ENCODE measurements around the gene MCOLN1. TPM values are rescaled to one million over a fixed set of nuclear protein-coding genes. Genes with fewer than 3 reads are reported as not detected.

MCOLN1 gene
- total and polyA plus RNA-seq, 2 donors (not counting 3 experiments of a cell fraction or from before 2014, with no cell fraction given): 23.0 to 60.9 TPM

DNA sequence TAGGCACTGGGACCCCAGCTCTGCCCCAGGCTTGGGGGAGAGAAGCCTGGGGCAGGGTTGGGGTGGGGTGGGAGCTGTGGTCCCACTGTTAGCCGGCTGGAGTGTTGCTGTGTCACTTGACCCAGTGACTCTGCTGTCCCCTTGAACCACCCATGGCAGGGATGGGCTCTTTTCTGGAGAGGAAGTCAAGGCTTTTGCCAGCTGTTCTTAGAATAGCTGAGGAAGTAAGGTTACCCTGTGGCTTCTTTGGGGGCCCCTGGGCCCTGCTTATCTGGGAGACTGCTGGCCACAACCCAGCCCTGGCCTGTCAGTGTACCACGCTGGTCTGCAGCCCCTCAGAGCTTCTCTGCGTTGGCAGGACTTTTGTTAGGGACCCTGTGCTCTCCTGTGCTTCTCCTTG, 22.2 kb downstream of the MCOLN1 start:
- Histone ChIP-seq H3K79me2 (ENCODE audit: control insufficient read depth, insufficient read depth, low read length) (no peaks in the 10 kb centered on the region), H3K27ac (ENCODE audit: insufficient read depth, low read depth, low read length) (no peak overlapping the region), H3K9me1 (replicated peaks; ENCODE audit: control insufficient read depth, extremely low read depth, insufficient read depth, low read length) (no peaks in the 10 kb centered on the region), H3K4me1 (ENCODE audit: control insufficient read depth, extremely low read depth, insufficient read depth, low read length) (no peaks in the 10 kb centered on the region), H3K4me2 (ENCODE audit: insufficient read depth, low read length) (no peak overlapping the region), H2AFZ (ENCODE audit: low read depth, low read length) (no peak overlapping the region), H4K20me1 (replicated peaks; ENCODE audit: control insufficient read depth, extremely low read depth, insufficient read depth, low read length) (no peaks in the 10 kb centered on the region), H3K9ac (replicated peaks; ENCODE audit: extremely low read depth, insufficient read depth, low read length) (no peak overlapping the region), H3K27me3 (ENCODE audit: control insufficient read depth in 2 of 2, insufficient read depth in 2 of 2, low read length in 2 of 2) (no peaks in the 10 kb centered on the region), H3K4me3 (replicated peaks in 1 of 3; ENCODE audit: insufficient read depth in 1 of 3, low read depth in 1 of 3, low read length in 3 of 3) (no peak overlapping the region), H3K36me3 (ENCODE audit: control insufficient read depth in 2 of 2, extremely low read depth in 1 of 2, insufficient read depth in 2 of 2, low read length in 2 of 2) (peaks cover 9 to 28% of the 10 kb centered on the region in 2 experiments), H3K9me3 (replicated peaks; ENCODE audit: control insufficient read depth, insufficient read depth, low read length) (no peaks in the 10 kb centered on the region)
- intact Hi-C loops (cut with micrococcal nuclease) (no loop called here), dilution Hi-C loops (cut with MboI; ENCODE audit: extremely low pct_ligation_motif_present, low sequenced_read_pairs) (no loop called here)
- FAIRE-seq (no peak), DNase-seq (ENCODE audit: low read depth, low spot score) (no peak)
- TF ChIP-seq GATA2 (IDR thresholded peaks at IDR 0.05; ENCODE audit: insufficient read depth, insufficient read length, low read depth, low read length): no peak
- no peak for TF ChIP-seq FOS (IDR thresholded peaks at IDR 0.05; ENCODE audit: borderline replicate concordance, insufficient read depth, low read length)
- TF ChIP-seq, protein P1, sequence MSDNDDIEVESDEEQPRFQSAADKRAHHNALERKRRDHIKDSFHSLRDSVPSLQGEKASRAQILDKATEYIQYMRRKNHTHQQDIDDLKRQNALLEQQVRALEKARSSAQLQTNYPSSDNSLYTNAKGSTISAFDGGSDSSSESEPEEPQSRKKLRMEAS (IDR thresholded peaks at IDR 0.05; ENCODE audit: insufficient read depth, insufficient read length): no peak
- no peak for TF ChIP-seq MYC (IDR thresholded peaks at IDR 0.05; ENCODE audit: low read depth, low read length)
- no peak for TF ChIP-seq EZH2 (IDR thresholded peaks at IDR 0.05; ENCODE audit: borderline replicate concordance, low read depth, low read length, severe bottlenecking)
- TF ChIP-seq POLR2A (IDR thresholded peaks at IDR 0.05; ENCODE audit: low read depth, low read length): no peak
- TF ChIP-seq JUN (IDR thresholded peaks at IDR 0.05; ENCODE audit: borderline replicate concordance, insufficient read depth, insufficient read length, low read depth): no peak
- TF ChIP-seq POLR2AphosphoS5 (IDR thresholded peaks at IDR 0.05; ENCODE audit: insufficient read depth, low read depth, low read length): no peak
- POLR2A ChIA-PET: no interaction called here
- BruUV-seq (replicated peaks): no TSS peak
- CTCF ChIA-PET: no interaction called here

DNA sequence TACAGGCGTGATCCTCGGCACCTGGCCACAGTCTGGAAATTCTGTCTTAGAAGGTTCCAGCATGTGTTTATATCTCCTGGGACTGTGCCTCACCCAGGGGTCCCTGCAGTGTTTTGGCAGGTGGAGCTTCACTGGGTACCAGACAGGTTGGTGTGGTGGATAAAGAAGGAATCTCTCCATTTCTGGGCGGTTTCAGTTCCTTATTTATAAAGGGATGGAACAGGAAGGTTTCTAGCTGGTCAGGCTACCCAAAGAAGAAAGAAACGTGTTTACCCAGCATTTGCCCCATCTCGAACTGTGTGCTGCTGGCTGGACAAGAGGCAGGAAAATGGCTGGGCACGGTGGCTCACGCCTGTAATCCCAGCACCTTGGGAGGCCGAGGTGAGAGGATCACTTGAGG, 22.9 kb downstream of the MCOLN1 start:
- H3K27me3 ChIP-seq (ENCODE audit: control insufficient read depth in 2 of 2, insufficient read depth in 2 of 2, low read length in 2 of 2): no peaks in the 10 kb centered on the region
- ChIA-PET POLR2A (no interaction called here), CTCF (no interaction called here)
- no peak for FAIRE-seq
- no peaks in the 10 kb centered on the region for H3K79me2 ChIP-seq (ENCODE audit: control insufficient read depth, insufficient read depth, low read length)
- no peak overlapping the region for H3K27ac ChIP-seq (ENCODE audit: insufficient read depth, low read depth, low read length)
- peaks cover 9 to 32% of the 10 kb centered on the region in 2 experiments for H3K36me3 ChIP-seq (ENCODE audit: control insufficient read depth in 2 of 2, extremely low read depth in 1 of 2, insufficient read depth in 2 of 2, low read length in 2 of 2)
- H4K20me1 ChIP-seq (replicated peaks; ENCODE audit: control insufficient read depth, extremely low read depth, insufficient read depth, low read length): no peaks in the 10 kb centered on the region
- no peaks in the 10 kb centered on the region for H3K4me1 ChIP-seq (ENCODE audit: control insufficient read depth, extremely low read depth, insufficient read depth, low read length)
- H3K4me2 ChIP-seq (ENCODE audit: insufficient read depth, low read length): no peak overlapping the region
- no peak overlapping the region for H2AFZ ChIP-seq (ENCODE audit: low read depth, low read length)
- BruUV-seq (replicated peaks): no TSS peak
- no peak for DNase-seq (ENCODE audit: low read depth, low spot score)
- intact Hi-C loops (cut with micrococcal nuclease) (no loop called here), dilution Hi-C loops (cut with MboI; ENCODE audit: extremely low pct_ligation_motif_present, low sequenced_read_pairs) (no loop called here)
- H3K4me3 ChIP-seq (replicated peaks in 1 of 3; ENCODE audit: insufficient read depth in 1 of 3, low read depth in 1 of 3, low read length in 3 of 3): no peak overlapping the region
- no peak for TF ChIP-seq GATA2 (IDR thresholded peaks at IDR 0.05; ENCODE audit: insufficient read depth, insufficient read length, low read depth, low read length)
- TF ChIP-seq POLR2AphosphoS5 (IDR thresholded peaks at IDR 0.05; ENCODE audit: insufficient read depth, low read depth, low read length): no peak
- TF ChIP-seq, protein P1 (IDR thresholded peaks at IDR 0.05; ENCODE audit: insufficient read depth, insufficient read length): no peak
- TF ChIP-seq, protein P2, sequence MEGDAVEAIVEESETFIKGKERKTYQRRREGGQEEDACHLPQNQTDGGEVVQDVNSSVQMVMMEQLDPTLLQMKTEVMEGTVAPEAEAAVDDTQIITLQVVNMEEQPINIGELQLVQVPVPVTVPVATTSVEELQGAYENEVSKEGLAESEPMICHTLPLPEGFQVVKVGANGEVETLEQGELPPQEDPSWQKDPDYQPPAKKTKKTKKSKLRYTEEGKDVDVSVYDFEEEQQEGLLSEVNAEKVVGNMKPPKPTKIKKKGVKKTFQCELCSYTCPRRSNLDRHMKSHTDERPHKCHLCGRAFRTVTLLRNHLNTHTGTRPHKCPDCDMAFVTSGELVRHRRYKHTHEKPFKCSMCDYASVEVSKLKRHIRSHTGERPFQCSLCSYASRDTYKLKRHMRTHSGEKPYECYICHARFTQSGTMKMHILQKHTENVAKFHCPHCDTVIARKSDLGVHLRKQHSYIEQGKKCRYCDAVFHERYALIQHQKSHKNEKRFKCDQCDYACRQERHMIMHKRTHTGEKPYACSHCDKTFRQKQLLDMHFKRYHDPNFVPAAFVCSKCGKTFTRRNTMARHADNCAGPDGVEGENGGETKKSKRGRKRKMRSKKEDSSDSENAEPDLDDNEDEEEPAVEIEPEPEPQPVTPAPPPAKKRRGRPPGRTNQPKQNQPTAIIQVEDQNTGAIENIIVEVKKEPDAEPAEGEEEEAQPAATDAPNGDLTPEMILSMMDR (IDR thresholded peaks at IDR 0.05; ENCODE audit: extremely low read depth in 1 of 2, insufficient read depth in 1 of 2, low read depth in 1 of 2, low read length in 2 of 2): no peak
- TF ChIP-seq JUN (IDR thresholded peaks at IDR 0.05; ENCODE audit: borderline replicate concordance, insufficient read depth, insufficient read length, low read depth): no peak
- TF ChIP-seq MYC (IDR thresholded peaks at IDR 0.05; ENCODE audit: low read depth, low read length): no peak
- no peak for TF ChIP-seq FOS (IDR thresholded peaks at IDR 0.05; ENCODE audit: borderline replicate concordance, insufficient read depth, low read length)
- TF ChIP-seq POLR2A (IDR thresholded peaks at IDR 0.05; ENCODE audit: low read depth, low read length): no peak
- no peak for TF ChIP-seq EZH2 (IDR thresholded peaks at IDR 0.05; ENCODE audit: borderline replicate concordance, low read depth, low read length, severe bottlenecking)
- no peaks in the 10 kb centered on the region for H3K9me3 ChIP-seq (replicated peaks; ENCODE audit: control insufficient read depth, insufficient read depth, low read length)
- no peaks in the 10 kb centered on the region for H3K9me1 ChIP-seq (replicated peaks; ENCODE audit: control insufficient read depth, extremely low read depth, insufficient read depth, low read length)
- H3K9ac ChIP-seq (replicated peaks; ENCODE audit: extremely low read depth, insufficient read depth, low read length): no peak overlapping the region
